Skeletal muscle tissue (tissue), 4 donors: ENCODE data around the gene ST3GAL6. TPM values are rescaled to one million over a fixed set of nuclear protein-coding genes. Genes with fewer than 3 reads are reported as not detected.
A peak's percentile ranks its signal among the peaks of the same experiment; 100 is the strongest.

Experiments used
- H3K27ac ChIP-seq: one replicate; pipeline ENCODE4 v1.7.0; 2013; ENCODE audit warnings: mild to moderate bottlenecking, low read depth, low read length, inconsistent platforms
- H3K27me3 ChIP-seq, 3 donors: one replicate each; pipeline ENCODE4 v1.7.0; 2013; ENCODE audit warnings: low read length in 3 of 3; ENCODE audit not compliant: control insufficient read depth in 3 of 3, insufficient read depth in 3 of 3
- H3K36me3 ChIP-seq, 3 donors: one replicate each; pipeline ENCODE4 v1.7.0; 2013; ENCODE audit warnings: low read length in 3 of 3; ENCODE audit not compliant: control insufficient read depth in 3 of 3, insufficient read depth in 3 of 3
- H3K4me1 ChIP-seq, 3 donors: one replicate each; pipeline ENCODE4 v1.7.0; 2013; ENCODE audit warnings: low read length in 3 of 3, mild to moderate bottlenecking in 3 of 3; ENCODE audit not compliant: control insufficient read depth in 3 of 3, insufficient read depth in 3 of 3
- H3K4me3 ChIP-seq, 3 donors: one replicate each; pipeline ENCODE4 v1.7.0; 2013; ENCODE audit warnings: low read length in 3 of 3
- H3K9ac ChIP-seq, 3 donors: one replicate each; pipeline ENCODE4 v1.7.0; 2013; ENCODE audit warnings: low read length in 3 of 3, mild to moderate bottlenecking in 3 of 3, moderate library complexity in 2 of 3, low read depth in 1 of 3
- H3K9me3 ChIP-seq, 3 donors: one replicate each; pipeline ENCODE4 v1.7.0; 2013; ENCODE audit warnings: low read length in 3 of 3; ENCODE audit not compliant: control insufficient read depth in 3 of 3
- total RNA-seq: library from RNA; depleted of rRNA; stranded (reverse); fragments of >200 nt; gene quantifications from one replicate; pipeline ENCODE4 v1.2.3, GENCODE V29; 2014
- donor health status: Osteomylitis.

The ST3GAL6 gene
- total RNA-seq, 1 donor from 2014 or later = 14.1 TPM

- no peaks in the 10 kb centered on the region for H3K27me3 ChIP-seq
- no peaks in the 10 kb centered on the region for H3K4me1 ChIP-seq
- H3K36me3 ChIP-seq = peaks cover 20 to 26% (median 23%) of the 10 kb centered on the region in 3 donors
- no peak overlapping the region for H3K9ac ChIP-seq
- no peak overlapping the region for H3K27ac ChIP-seq
- H3K9me3 ChIP-seq = no peaks in the 10 kb centered on the region
- H3K4me3 ChIP-seq = no peak overlapping the region
Measured at GRCh38 chr3:98808071-98808470, 44.9 kb downstream of the ST3GAL6 start.

- Histone ChIP-seq H3K36me3 (peaks cover 20 to 26% (median 23%) of the 10 kb centered on the region in 3 donors), H3K4me3 (no peak overlapping the region), H3K27ac (no peak overlapping the region), H3K4me1 (no peaks in the 10 kb centered on the region), H3K9me3 (no peaks in the 10 kb centered on the region), H3K27me3 (no peaks in the 10 kb centered on the region), H3K9ac (no peak overlapping the region)
Measured at GRCh38 chr3:98809557-98809956, 46.4 kb downstream of the ST3GAL6 start.

- no peak overlapping the region for H3K9ac ChIP-seq
- H3K9me3 ChIP-seq = no peaks in the 10 kb centered on the region
- no peaks in the 10 kb centered on the region for H3K4me1 ChIP-seq
- H3K27me3 ChIP-seq = no peaks in the 10 kb centered on the region
- H3K27ac ChIP-seq = no peak overlapping the region
- no peak overlapping the region for H3K4me3 ChIP-seq
- peaks cover 12 to 20% (median 18%) of the 10 kb centered on the region in 3 donors for H3K36me3 ChIP-seq
Measured at GRCh38 chr3:98811048-98811447, 47.9 kb downstream of the ST3GAL6 start.

GRCh38 chr3:98812851-98813374 is 49.8 kb downstream of the ST3GAL6 start:
- H3K27ac ChIP-seq = no peak overlapping the region
- no peaks in the 10 kb centered on the region for H3K27me3 ChIP-seq
- no peak overlapping the region for H3K4me3 ChIP-seq
- H3K9me3 ChIP-seq = no peaks in the 10 kb centered on the region
- H3K9ac ChIP-seq = no peak overlapping the region
- peaks cover 2 to 9% (median 2%) of the 10 kb centered on the region in 3 donors for H3K36me3 ChIP-seq
- H3K4me1 ChIP-seq = no peaks in the 10 kb centered on the region

GRCh38 chr3:98814817-98815420 is 51.8 kb downstream of the ST3GAL6 start:
- no peak overlapping the region for H3K4me3 ChIP-seq
- no peak overlapping the region for H3K9ac ChIP-seq
- H3K36me3 ChIP-seq = peaks cover 0 to 9% (median 2%) of the 10 kb centered on the region in 3 donors
- H3K27me3 ChIP-seq = no peaks in the 10 kb centered on the region
- H3K27ac ChIP-seq = no peak overlapping the region
- H3K9me3 ChIP-seq = no peaks in the 10 kb centered on the region
- H3K4me1 ChIP-seq = no peaks in the 10 kb centered on the region

GRCh38 chr3:98817547-98818041 is 54.5 kb downstream of the ST3GAL6 start:
- Histone ChIP-seq H3K9ac (no peak overlapping the region), H3K36me3 (peaks cover 0 to 10% (median 2%) of the 10 kb centered on the region in 3 donors), H3K4me1 (no peaks in the 10 kb centered on the region), H3K4me3 (no peak overlapping the region), H3K27me3 (no peaks in the 10 kb centered on the region), H3K27ac (no peak overlapping the region), H3K9me3 (no peaks in the 10 kb centered on the region)

- no peak overlapping the region for H3K27ac ChIP-seq
- no peak overlapping the region for H3K9ac ChIP-seq
- H3K27me3 ChIP-seq = no peaks in the 10 kb centered on the region
- H3K9me3 ChIP-seq = no peaks in the 10 kb centered on the region
- H3K36me3 ChIP-seq = peaks cover 0 to 6% (median 4%) of the 10 kb centered on the region in 3 donors
- H3K4me1 ChIP-seq = no peaks in the 10 kb centered on the region
- H3K4me3 ChIP-seq = no peak overlapping the region
Measured at GRCh38 chr3:98821063-98821462, 57.9 kb downstream of the ST3GAL6 start.

- no peak overlapping the region for H3K4me3 ChIP-seq
- no peaks in the 10 kb centered on the region for H3K9me3 ChIP-seq
- H3K27ac ChIP-seq = no peak overlapping the region
- no peaks in the 10 kb centered on the region for H3K4me1 ChIP-seq
- peak overlapping the region in 1 of 3 donors; percentile 12 for H3K9ac ChIP-seq
- no peaks in the 10 kb centered on the region for H3K27me3 ChIP-seq
- H3K36me3 ChIP-seq = peaks cover 0 to 4% (median 2%) of the 10 kb centered on the region in 3 donors
Measured at GRCh38 chr3:98823791-98824190, 60.7 kb downstream of the ST3GAL6 start.

GRCh38 chr3:98824256-98824655 is 61.1 kb downstream of the ST3GAL6 start:
- Histone ChIP-seq H3K4me1 (no peaks in the 10 kb centered on the region), H3K27ac (no peak overlapping the region), H3K27me3 (no peaks in the 10 kb centered on the region), H3K36me3 (peaks cover 0 to 4% (median 1%) of the 10 kb centered on the region in 3 donors), H3K9ac (no peak overlapping the region), H3K9me3 (no peaks in the 10 kb centered on the region), H3K4me3 (no peak overlapping the region)

GRCh38 chr3:98826126-98826525 is 63.0 kb downstream of the ST3GAL6 start:
- Histone ChIP-seq H3K9me3 (no peaks in the 10 kb centered on the region), H3K4me1 (no peaks in the 10 kb centered on the region), H3K27me3 (no peaks in the 10 kb centered on the region), H3K4me3 (no peak overlapping the region), H3K36me3 (peaks cover 0 to 4% (median 1%) of the 10 kb centered on the region in 3 donors), H3K9ac (no peak overlapping the region), H3K27ac (no peak overlapping the region)
